Panc1 (cell line): Measurements from ENCODE around the gene GNAO1.

Source experiments
- POLR2AphosphoS5 ChIP-seq: IDR thresholded peaks from 2 replicates; pipeline ENCODE4 v1.6.1; 2012; ENCODE audit warnings: mild to moderate bottlenecking, low read depth, low read length, moderate library complexity
- TF ChIP-seq, protein P1 (sequence below), 2 experiments: IDR thresholded peaks; 2 replicates each; pipeline ENCODE4 v1.6.1; 2011 to 2012; ENCODE audit warnings: low read depth in 2 of 2, control low read depth in 1 of 2, low read length in 1 of 2, mild to moderate bottlenecking in 1 of 2, moderate library complexity in 1 of 2; ENCODE audit not compliant: insufficient read depth in 1 of 2

DNA sequence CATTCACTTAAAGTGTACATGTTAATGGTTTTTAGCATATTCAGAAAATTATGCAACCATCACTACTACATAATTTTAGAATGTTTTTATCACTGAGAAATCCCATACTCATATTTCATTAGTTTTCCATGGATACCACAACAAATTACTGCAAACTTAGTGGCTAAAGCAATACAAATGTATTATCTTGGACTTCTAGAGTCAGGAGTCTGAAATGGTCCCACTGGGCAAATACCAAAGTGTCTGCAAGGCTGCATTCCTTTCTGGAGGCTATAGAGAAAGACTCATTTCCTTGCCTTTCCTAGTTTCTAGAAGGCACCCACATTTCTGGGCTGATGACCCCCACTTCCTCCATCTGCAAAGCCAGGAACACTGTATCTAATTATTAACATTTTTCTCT, 16.9 kb upstream of the GNAO1 start:
- TF ChIP-seq, protein P1, sequence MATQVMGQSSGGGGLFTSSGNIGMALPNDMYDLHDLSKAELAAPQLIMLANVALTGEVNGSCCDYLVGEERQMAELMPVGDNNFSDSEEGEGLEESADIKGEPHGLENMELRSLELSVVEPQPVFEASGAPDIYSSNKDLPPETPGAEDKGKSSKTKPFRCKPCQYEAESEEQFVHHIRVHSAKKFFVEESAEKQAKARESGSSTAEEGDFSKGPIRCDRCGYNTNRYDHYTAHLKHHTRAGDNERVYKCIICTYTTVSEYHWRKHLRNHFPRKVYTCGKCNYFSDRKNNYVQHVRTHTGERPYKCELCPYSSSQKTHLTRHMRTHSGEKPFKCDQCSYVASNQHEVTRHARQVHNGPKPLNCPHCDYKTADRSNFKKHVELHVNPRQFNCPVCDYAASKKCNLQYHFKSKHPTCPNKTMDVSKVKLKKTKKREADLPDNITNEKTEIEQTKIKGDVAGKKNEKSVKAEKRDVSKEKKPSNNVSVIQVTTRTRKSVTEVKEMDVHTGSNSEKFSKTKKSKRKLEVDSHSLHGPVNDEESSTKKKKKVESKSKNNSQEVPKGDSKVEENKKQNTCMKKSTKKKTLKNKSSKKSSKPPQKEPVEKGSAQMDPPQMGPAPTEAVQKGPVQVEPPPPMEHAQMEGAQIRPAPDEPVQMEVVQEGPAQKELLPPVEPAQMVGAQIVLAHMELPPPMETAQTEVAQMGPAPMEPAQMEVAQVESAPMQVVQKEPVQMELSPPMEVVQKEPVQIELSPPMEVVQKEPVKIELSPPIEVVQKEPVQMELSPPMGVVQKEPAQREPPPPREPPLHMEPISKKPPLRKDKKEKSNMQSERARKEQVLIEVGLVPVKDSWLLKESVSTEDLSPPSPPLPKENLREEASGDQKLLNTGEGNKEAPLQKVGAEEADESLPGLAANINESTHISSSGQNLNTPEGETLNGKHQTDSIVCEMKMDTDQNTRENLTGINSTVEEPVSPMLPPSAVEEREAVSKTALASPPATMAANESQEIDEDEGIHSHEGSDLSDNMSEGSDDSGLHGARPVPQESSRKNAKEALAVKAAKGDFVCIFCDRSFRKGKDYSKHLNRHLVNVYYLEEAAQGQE (IDR thresholded peaks at IDR 0.05; ENCODE audit: insufficient read depth in 1 of 2, low read depth in 2 of 2, low read length in 1 of 2), result no peak
- no peak for TF ChIP-seq POLR2AphosphoS5
